Erythroblast (primary cell): ENCODE results near the gene EHF.

Experiments used
- GATA1 ChIP-seq: IDR thresholded peaks from 2 replicates; pipeline ENCODE4 v1.6.1; 2011; ENCODE audit warnings: low read depth, mild to moderate bottlenecking, control low read depth, low read length, moderate library complexity
- POLR2A ChIP-seq: IDR thresholded peaks from 2 replicates; pipeline ENCODE4 v1.6.1; 2011; ENCODE audit warnings: mild to moderate bottlenecking, low read length

- TF ChIP-seq POLR2A (no peak), GATA1 (no peak)
Measured at GRCh38 chr11:34674038-34674437, 53.1 kb downstream of the EHF start.
